Nucleus accumbens (tissue), 56 donors: Measurements from ENCODE around the gene COPZ1.
"Not testable (repeated sequence)": the region's sequence is repeated elsewhere in the genome, so short reads cannot be mapped to it uniquely, and the experiment has no call there.

Experiments used
- DNase-seq, 56 donors: peaks; one replicate each; lab custom pipeline; 2025; lab: John Stamatoyannopoulos, UW

COPZ1 gene

GRCh38 chr12:54324617-54325441 is at the start of gene COPZ1:
COPZ1 (plus strand) TSS chr12:54325131; CDS start chr12:54325164, 33 bp downstream.
- peak; percentile 75 to 100 (median 95) for DNase-seq

DNA sequence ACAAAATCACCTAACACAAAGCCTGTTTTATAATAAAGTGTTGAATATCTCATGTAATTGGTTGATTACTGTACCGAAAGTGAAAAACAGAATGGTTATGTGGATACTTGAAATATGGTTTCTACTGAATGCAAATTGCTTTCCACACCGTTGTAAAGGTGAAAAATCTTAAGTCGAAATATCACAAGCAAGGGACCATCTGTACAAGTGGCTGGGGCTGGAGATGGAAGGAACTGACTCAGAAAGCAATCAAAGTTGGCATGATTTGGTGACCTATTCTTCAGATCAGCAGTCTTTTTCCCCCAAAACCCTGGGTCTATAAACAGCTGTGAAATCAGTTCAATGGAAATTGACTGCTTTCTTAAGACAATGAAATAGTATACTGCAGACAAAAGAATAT is 48.6 kb upstream of the COPZ1 start:
- no peak for DNase-seq

- DNase-seq = no peak
Observed at GRCh38 chr12:54277823-54278276, 47.1 kb upstream of the COPZ1 start.

DNA sequence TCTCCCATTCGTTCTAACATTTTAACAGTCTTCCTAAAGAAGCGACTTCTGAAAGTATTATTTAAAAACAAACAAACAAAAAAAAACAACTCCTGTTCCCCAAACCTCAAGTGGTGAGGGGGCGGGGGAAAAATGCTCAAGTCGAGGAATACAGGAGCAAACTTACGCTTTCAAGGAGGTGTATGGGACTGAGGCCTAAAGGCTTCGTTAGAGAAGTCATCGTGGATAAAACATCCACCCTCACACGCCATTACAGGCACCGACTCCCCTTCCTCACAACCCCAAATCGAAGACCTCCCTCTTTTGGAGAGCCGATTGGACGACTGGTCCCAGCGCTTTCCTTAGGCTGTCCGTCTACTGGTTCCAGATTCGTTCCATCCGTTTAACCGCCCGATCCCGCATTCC is 45.7 kb upstream of the COPZ1 start:
- no peak for DNase-seq

- DNase-seq = peak; percentile 92 to 100 (median 98)
Observed at GRCh38 chr12:54279632-54280467, 45.1 kb upstream of the COPZ1 start, which contains the start of gene CBX5. CBX5 (minus strand) TSS chr12:54280122; CDS start chr12:54257650, 22,472 bp downstream.

GRCh38 chr12:54280468-54281260 is 44.3 kb upstream of the COPZ1 start, which contains the start of gene HNRNPA1:
HNRNPA1 (plus strand) TSS chr12:54280726; CDS start chr12:54280808, 82 bp downstream.
- DNase-seq = peak; percentile 75 to 99 (median 97)

DNA sequence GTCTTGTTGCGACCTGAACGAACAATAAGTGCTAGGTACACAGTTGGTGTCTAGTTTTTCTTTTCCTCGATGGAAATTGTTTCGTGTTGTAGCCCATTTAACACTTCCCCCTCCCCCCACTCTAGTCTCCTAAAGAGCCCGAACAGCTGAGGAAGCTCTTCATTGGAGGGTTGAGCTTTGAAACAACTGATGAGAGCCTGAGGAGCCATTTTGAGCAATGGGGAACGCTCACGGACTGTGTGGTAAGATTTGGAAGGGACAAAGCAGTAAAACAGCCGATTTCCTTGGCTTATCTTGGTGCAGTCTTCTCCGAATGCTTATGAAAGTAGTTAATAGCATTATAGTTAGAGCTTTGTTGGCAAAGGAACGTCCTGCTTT is 43.7 kb upstream of the COPZ1 start:
- DNase-seq = not testable (repeated sequence)

DNA sequence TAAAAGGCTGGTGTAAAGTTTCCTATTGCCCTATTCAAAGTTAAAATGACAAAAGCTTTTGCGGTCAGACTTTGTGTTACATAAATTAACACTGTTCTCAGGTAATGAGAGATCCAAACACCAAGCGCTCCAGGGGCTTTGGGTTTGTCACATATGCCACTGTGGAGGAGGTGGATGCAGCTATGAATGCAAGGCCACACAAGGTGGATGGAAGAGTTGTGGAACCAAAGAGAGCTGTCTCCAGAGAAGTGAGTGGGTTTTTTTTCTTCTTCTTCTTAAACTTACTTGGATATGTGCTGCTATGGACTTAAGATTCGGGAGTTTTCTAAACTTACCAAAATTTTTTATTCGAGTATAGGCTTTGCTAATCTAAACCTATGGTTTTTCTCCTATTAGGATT is 43.2 kb upstream of the COPZ1 start:
- not testable (repeated sequence) for DNase-seq

GRCh38 chr12:54282949-54283593 is 41.9 kb upstream of the COPZ1 start:
- DNase-seq = no peak

- DNase-seq = not testable (repeated sequence)
Observed at GRCh38 chr12:54284070-54284780, 40.7 kb upstream of the COPZ1 start.

- no peak for DNase-seq
Observed at GRCh38 chr12:54285150-54286041, 39.5 kb upstream of the COPZ1 start.

GRCh38 chr12:54286042-54287030 is 38.6 kb upstream of the COPZ1 start:
- DNase-seq = no peak

- no peak for DNase-seq
Observed at GRCh38 chr12:54287261-54288157, 37.4 kb upstream of the COPZ1 start.

GRCh38 chr12:54292083-54292930 is 32.6 kb upstream of the COPZ1 start:
- no peak for DNase-seq

DNA sequence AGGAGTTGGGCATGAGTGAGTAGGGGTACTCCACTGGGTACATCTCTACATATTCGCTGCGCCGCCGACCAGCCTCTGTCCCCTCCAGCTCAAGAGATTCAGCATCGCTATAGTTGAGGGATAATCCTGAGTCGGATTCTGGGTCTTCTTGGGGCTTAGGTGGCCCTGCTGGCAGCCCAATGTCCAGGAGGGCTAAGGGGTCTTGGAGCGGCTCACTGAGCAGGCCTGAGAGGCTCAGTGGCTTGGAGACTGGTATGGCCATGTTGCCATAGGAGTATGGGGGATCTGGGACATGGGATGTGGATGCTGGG is 32.0 kb upstream of the COPZ1 start:
- no peak for DNase-seq
